ENCODE measurements around the gene MBD3L2B. TPM values are rescaled to one million over a fixed set of nuclear protein-coding genes. Genes with fewer than 3 reads are reported as not detected.
"Not testable (repeated sequence)": the region's sequence is repeated elsewhere in the genome, so short reads cannot be mapped to it uniquely, and the experiment has no call there.

MBD3L2B gene
- total RNA-seq, 2 experiments from 2014 or later = not detected

GRCh38 chr19:7040079-7040478, 18.8 kb upstream of the MBD3L2B start, which contains the start of gene MBD3L4:
Gene MBD3L4 (minus strand): TSS chr19:7040179. CDS start chr19:7040144, 35 bp downstream.
- H3K9me2 ChIP-seq (ENCODE audit: insufficient read depth, low read length); H3K27ac ChIP-seq (ENCODE audit: low read depth, low read length, poor library complexity, severe bottlenecking); POLR2A ChIA-PET; H3K36me3 ChIP-seq (ENCODE audit: insufficient read depth, low read length); H2AFZ ChIP-seq (ENCODE audit: low read length); CTCF ChIA-PET (ENCODE audit: unreplicated experiment); H3K79me2 ChIP-seq (ENCODE audit: insufficient read depth, low read depth, low read length); H3K4me3 ChIP-seq (ENCODE audit: low read depth, low read length, poor library complexity, severe bottlenecking); BruUV-seq (replicated peaks); intact Hi-C loops (cut with micrococcal nuclease; ENCODE audit: unreplicated experiment); H3K4me1 ChIP-seq (ENCODE audit: insufficient read depth, low read length, poor library complexity, severe bottlenecking); H4K20me1 ChIP-seq (ENCODE audit: insufficient read depth, low read length); DNase-seq (ENCODE audit: low spot score); H3K9me3 ChIP-seq (ENCODE audit: low read length); H3K4me2 ChIP-seq (ENCODE audit: low read length): not testable (repeated sequence)

GRCh38 chr19:7030278-7030677, 9.0 kb upstream of the MBD3L2B start, which contains the start of gene MBD3L5:
Gene MBD3L5 (plus strand): TSS chr19:7030578. CDS start chr19:7030612, 34 bp downstream.
- H3K27ac ChIP-seq (ENCODE audit: low read depth, low read length, poor library complexity, severe bottlenecking); H3K9me2 ChIP-seq (ENCODE audit: insufficient read depth, low read length); H3K79me2 ChIP-seq (ENCODE audit: insufficient read depth, low read depth, low read length); BruUV-seq (replicated peaks); H3K4me1 ChIP-seq (ENCODE audit: insufficient read depth, low read length, poor library complexity, severe bottlenecking); POLR2A ChIA-PET; DNase-seq (ENCODE audit: low spot score); CTCF ChIA-PET (ENCODE audit: unreplicated experiment); H4K20me1 ChIP-seq (ENCODE audit: insufficient read depth, low read length); H3K36me3 ChIP-seq (ENCODE audit: insufficient read depth, low read length); intact Hi-C loops (cut with micrococcal nuclease; ENCODE audit: unreplicated experiment); H2AFZ ChIP-seq (ENCODE audit: low read length); H3K4me2 ChIP-seq (ENCODE audit: low read length); H3K9me3 ChIP-seq (ENCODE audit: low read length); H3K4me3 ChIP-seq (ENCODE audit: low read depth, low read length, poor library complexity, severe bottlenecking): not testable (repeated sequence)

DNA sequence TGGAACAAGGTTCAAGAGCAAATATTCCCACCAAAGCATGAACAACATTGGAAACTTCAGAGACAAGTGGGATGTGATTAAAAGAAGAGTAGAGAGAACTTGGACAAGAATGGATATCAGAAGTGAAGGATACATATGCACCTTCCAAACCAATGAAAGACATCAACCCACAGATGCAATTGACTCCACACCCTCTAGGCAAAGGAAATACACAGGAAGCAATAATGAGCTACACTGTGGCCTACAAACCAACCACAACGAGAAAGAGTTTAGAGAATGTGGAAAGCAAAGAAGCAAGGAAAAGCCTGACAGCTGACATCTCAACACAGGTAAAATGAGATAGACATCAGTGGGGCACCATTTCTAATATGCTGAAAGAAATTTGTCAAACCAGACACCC, 7.6 kb upstream of the MBD3L2B start:
- H3K4me1 ChIP-seq (ENCODE audit: insufficient read depth, low read length, poor library complexity, severe bottlenecking); H3K4me2 ChIP-seq (ENCODE audit: low read length); H3K9me2 ChIP-seq (ENCODE audit: insufficient read depth, low read length); CTCF ChIA-PET (ENCODE audit: unreplicated experiment); H3K27ac ChIP-seq (ENCODE audit: low read depth, low read length, poor library complexity, severe bottlenecking); BruUV-seq (replicated peaks); H3K4me3 ChIP-seq (ENCODE audit: low read depth, low read length, poor library complexity, severe bottlenecking); POLR2A ChIA-PET; H3K79me2 ChIP-seq (ENCODE audit: insufficient read depth, low read depth, low read length); intact Hi-C loops (cut with micrococcal nuclease; ENCODE audit: unreplicated experiment); DNase-seq (ENCODE audit: low spot score); H4K20me1 ChIP-seq (ENCODE audit: insufficient read depth, low read length); H3K36me3 ChIP-seq (ENCODE audit: insufficient read depth, low read length); H3K9me3 ChIP-seq (ENCODE audit: low read length); H2AFZ ChIP-seq (ENCODE audit: low read length): not testable (repeated sequence)

- H4K20me1 ChIP-seq (ENCODE audit: insufficient read depth, low read length) = no peaks in the 10 kb centered on the region
- ChIA-PET POLR2A (no interaction called here), CTCF (ENCODE audit: unreplicated experiment) (no interaction called here)
- H3K4me1 ChIP-seq (ENCODE audit: insufficient read depth, low read length, poor library complexity, severe bottlenecking) = no peaks in the 10 kb centered on the region
- H3K4me2 ChIP-seq (ENCODE audit: low read length) = no peak overlapping the region
- H3K27ac ChIP-seq (ENCODE audit: low read depth, low read length, poor library complexity, severe bottlenecking) = no peak overlapping the region
- no peaks in the 10 kb centered on the region for H3K9me3 ChIP-seq (ENCODE audit: low read length)
- no peak overlapping the region for H2AFZ ChIP-seq (ENCODE audit: low read length)
- DNase-seq (ENCODE audit: low spot score) = no peak
- intact Hi-C loops (cut with micrococcal nuclease; ENCODE audit: unreplicated experiment) = no loop called here
- no peak overlapping the region for H3K4me3 ChIP-seq (ENCODE audit: low read depth, low read length, poor library complexity, severe bottlenecking)
- no peaks in the 10 kb centered on the region for H3K36me3 ChIP-seq (ENCODE audit: insufficient read depth, low read length)
- no TSS peak for BruUV-seq (replicated peaks)
- no peak for TF ChIP-seq EZH2phosphoT487 (IDR thresholded peaks at IDR 0.05; ENCODE audit: borderline replicate concordance, low read depth, low read length)
- TF ChIP-seq, protein P1, sequence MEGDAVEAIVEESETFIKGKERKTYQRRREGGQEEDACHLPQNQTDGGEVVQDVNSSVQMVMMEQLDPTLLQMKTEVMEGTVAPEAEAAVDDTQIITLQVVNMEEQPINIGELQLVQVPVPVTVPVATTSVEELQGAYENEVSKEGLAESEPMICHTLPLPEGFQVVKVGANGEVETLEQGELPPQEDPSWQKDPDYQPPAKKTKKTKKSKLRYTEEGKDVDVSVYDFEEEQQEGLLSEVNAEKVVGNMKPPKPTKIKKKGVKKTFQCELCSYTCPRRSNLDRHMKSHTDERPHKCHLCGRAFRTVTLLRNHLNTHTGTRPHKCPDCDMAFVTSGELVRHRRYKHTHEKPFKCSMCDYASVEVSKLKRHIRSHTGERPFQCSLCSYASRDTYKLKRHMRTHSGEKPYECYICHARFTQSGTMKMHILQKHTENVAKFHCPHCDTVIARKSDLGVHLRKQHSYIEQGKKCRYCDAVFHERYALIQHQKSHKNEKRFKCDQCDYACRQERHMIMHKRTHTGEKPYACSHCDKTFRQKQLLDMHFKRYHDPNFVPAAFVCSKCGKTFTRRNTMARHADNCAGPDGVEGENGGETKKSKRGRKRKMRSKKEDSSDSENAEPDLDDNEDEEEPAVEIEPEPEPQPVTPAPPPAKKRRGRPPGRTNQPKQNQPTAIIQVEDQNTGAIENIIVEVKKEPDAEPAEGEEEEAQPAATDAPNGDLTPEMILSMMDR (conservative IDR thresholded peaks at IDR 0.05; ENCODE audit: low read length) = no peak
- no peaks in the 10 kb centered on the region for H3K79me2 ChIP-seq (ENCODE audit: insufficient read depth, low read depth, low read length)
- H3K9me2 ChIP-seq (ENCODE audit: insufficient read depth, low read length) = no peaks in the 10 kb centered on the region
Observed at GRCh38 chr19:7018828-7019227, 2.4 kb downstream of the MBD3L2B start.
